ENCODE data around the gene FBXL17.

The FBXL17 gene

GRCh38 chr5:107888541-107888940, 493.4 kb downstream of the FBXL17 start:
- DNase-seq, result no peak

GRCh38 chr5:107887166-107887943, 494.5 kb downstream of the FBXL17 start:
- DNase-seq, result no peak

- no peak for DNase-seq
These were observed 496.3 kb downstream of the FBXL17 start for GRCh38 chr5:107885601-107886000.

DNA sequence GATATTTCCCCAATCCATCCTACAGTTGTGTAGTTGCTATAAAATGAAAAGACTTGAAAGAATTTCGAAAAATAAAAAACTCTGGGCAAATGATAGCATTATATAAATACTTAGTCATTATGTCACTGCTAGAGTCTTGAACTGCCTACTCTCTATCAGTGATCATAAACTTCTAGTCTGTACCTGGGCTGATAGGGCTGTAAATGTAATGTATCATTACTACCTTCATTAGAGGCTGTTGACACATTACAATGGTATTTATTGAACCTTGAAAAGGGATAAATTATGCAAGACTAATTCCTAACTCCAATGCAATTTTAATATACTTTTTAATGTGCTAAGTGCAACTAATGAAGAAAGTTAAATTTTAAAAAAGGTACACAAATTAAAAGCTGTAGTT, 497.0 kb downstream of the FBXL17 start:
- no peak for DNase-seq

- DNase-seq, result peak; percentile 56
These were observed 503.2 kb downstream of the FBXL17 start for GRCh38 chr5:107878661-107879060.

GRCh38 chr5:107876906-107877305, 505.0 kb downstream of the FBXL17 start:
- DNase-seq, result no peak

DNA sequence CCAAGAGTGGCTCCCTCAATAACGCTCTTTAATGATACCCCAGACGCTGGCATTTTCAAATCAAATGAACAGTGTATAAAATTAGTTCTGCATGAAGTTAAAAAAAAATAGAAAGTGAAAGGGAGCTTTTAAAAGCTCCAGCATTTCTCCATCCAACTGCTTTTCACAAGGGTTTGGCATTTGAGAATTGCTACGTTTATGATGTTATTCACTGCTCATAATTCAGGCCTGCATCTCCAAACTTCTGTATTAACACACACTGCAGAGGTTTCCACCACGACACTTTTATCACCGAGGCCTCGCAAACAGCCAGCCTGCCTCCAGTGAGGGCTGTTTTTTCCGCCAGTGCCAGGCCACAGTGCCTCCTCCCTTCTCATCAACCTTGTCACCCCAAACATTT, 505.6 kb downstream of the FBXL17 start:
- DNase-seq, result no peak

DNA sequence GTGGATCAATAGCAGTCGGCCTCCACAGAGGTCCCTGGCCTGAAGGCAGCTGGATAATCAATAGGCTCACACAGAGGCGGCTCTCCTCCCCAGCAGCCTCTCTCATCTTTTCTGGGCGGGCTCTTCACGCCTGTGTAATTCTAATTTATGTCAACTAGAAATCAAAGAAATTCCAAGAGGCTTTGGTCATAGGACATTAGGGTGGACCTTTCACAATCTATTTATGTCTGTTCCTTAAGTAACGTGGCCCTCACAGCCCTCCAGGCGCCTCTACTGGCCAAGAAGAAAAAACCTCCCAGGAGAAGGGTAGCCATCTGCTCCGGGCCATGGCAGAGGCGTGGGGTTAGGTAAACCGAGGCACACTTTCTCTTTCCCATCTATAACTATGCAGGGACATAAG, 506.1 kb downstream of the FBXL17 start:
- DNase-seq, result no peak

DNA sequence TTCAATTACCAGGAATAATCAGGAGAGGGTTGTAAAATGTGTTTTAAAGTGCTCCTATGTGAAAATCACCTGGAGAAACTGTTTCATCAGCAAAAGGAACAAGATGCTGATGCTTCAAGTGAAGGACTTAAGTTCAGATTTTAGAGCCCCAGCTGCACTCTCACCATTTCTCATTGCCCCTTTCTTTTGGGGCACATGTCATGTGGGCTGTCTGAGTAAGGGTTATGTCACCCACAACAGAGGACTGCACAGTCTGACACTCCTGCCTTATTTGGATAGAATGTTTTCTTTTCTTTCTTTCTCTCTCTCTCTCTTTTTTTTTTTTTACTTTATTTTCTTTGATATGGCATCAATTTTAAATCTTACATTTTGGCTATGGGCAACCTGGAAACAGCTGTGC, 507.1 kb downstream of the FBXL17 start:
- DNase-seq, result no peak

GRCh38 chr5:107873877-107874276, 508.0 kb downstream of the FBXL17 start:
- DNase-seq, result no peak

- no peak for DNase-seq
These were observed 510.9 kb downstream of the FBXL17 start for GRCh38 chr5:107871023-107871422.

DNA sequence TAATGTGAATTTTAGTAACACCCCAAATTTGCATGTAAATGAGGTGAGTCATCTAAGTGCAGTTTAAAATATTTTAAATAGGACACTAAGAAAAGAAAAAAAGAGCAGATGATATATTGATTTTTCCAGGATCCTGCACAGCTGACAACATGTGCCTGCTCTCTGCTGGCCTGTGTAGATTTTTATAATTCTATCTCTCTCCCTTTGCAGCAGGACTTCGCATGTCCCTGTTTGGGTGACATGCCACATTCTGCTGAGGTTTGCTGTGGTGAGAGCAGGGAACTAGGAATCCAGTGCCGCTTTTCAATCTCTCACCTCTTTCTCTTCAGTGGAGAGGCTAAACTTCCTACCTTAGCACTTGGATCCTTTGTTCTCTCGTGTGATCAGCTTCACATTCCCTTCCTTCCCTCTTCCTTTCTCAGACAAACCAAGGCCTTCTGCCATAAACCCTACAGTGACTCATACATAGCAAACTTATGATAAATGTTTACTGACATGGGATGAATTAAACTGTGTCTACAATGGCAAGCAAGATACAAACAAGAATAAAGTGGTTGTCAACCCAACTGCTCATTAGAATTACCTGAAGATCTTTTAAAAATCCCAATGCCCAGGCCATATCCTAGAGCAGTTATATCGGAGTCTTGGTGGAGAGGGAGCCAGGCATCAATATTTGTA, 512.3 kb downstream of the FBXL17 start:
- DNase-seq, result no peak

GRCh38 chr5:107868650-107869409, 513.1 kb downstream of the FBXL17 start:
- DNase-seq, result no peak

- DNase-seq, result no peak
These were observed 514.6 kb downstream of the FBXL17 start for GRCh38 chr5:107867266-107867665.

DNA sequence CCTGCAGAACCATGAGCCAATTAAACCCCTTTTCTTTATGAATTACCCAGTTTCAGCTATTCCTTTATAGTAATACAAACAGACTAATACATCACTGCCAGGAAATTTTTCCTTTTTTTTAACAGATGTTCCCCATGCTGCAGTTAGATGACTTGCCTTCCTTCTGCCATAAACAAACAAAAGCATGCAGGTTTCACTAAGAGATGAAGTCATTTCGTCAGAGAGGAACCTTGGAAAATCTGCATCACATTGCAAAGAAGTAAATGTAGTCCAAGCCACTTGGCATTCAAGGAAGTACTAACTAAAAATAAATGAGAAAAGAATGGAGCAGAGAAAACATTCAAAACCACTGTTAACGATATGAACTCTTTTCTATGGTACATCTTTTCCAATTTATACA, 517.1 kb downstream of the FBXL17 start:
- no peak for DNase-seq

GRCh38 chr5:107863125-107863524, 518.8 kb downstream of the FBXL17 start:
- DNase-seq, result no peak

GRCh38 chr5:107861565-107861964, 520.3 kb downstream of the FBXL17 start:
- DNase-seq, result no peak

- no peak for DNase-seq
These were observed 521.9 kb downstream of the FBXL17 start for GRCh38 chr5:107860044-107860443.

- DNase-seq, result no peak
These were observed 523.1 kb downstream of the FBXL17 start for GRCh38 chr5:107858788-107859187.

- DNase-seq, result no peak
These were observed 523.6 kb downstream of the FBXL17 start for GRCh38 chr5:107858324-107858723.

- DNase-seq, result no peak
These were observed 524.1 kb downstream of the FBXL17 start for GRCh38 chr5:107857785-107858184.

DNA sequence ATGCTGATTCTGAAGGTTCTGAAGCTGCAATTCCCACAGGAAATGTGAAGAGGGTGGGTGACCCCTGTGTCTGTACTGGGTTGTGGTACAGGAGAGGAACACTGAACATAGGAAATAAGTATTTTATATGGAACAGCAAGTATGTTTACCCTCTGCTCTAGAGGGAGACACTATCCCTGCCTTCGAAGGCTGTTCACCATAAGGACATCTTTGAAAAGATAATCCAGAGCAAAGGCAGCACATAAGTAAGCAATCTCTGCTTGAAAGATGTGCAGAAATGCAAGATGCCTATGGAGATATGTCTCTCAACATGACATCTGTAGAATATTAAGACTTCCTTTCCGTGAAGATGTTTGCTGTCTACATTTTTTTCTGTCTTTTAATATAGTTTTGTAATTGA, 526.7 kb downstream of the FBXL17 start:
- DNase-seq, result no peak

DNA sequence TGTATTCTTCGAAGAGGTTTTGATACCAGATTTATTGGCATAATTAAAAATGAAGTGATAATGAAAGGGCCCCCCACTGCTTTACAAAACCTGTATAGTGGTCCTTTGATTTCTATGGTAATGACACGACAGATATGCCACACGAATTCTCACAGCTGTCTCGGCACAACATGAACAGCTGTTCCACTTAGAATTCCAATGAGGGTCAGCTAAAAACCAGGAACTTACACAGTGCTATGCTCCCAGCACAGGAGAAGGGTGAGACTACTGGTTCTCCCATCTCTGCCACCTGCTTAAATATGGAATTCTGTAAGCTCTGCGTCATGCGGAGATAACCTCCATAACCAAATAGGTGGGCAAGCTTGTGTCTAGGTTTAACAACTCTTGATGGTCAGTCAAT, 528.2 kb downstream of the FBXL17 start:
- DNase-seq, result no peak

DNA sequence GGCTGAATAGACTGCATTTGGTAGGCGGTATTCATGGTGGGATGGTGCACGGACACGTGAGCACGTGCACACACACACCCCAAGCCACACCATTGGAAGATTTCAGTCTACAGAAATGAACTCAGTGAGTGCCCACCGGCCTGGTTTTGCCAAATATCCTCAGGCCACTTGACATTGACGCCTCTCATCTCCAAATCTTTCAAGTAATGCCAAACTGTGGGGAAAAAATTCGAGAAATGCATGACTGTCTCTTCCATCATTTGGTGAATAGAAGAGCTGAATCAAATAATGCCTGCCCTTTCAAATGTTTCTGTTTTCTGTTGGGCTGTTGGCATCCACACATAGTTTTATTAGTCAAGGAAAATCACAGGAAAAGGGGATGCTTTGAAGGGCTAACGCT, 528.9 kb downstream of the FBXL17 start:
- no peak for DNase-seq
